HEK293 (cell line): ENCODE measurements around the gene UGT1A9.
"Not testable (repeated sequence)": the region's sequence is repeated elsewhere in the genome, so short reads cannot be mapped to it uniquely, and the experiment has no call there.

Source experiments
- PRDM1 ChIP-seq: fragments of 450-650 bp; formaldehyde crosslinking; IDR thresholded peaks from 2 replicates; pipeline ENCODE4; 2016; ENCODE audit warnings: missing biosample characterization, missing genetic modification characterization
- ZNF112 ChIP-seq: fragments of 450-650 bp; formaldehyde crosslinking; IDR thresholded peaks from 2 replicates; pipeline ENCODE4 v1.5.0; 2017; ENCODE audit warnings: missing biosample characterization, missing genetic modification characterization
- ZNF184 ChIP-seq: fragments of 450-650 bp; IDR thresholded peaks from 2 replicates; pipeline ENCODE4 v1.5.1; 2018; ENCODE audit warnings: missing biosample characterization, mild to moderate bottlenecking, missing genetic modification characterization
- ZNF629 ChIP-seq: fragments of 450-650 bp; formaldehyde crosslinking; IDR thresholded peaks from 2 replicates; pipeline ENCODE4 v1.5.1; 2017; ENCODE audit warnings: missing biosample characterization, missing genetic modification characterization
- ZNF76 ChIP-seq: fragments of 450-650 bp; formaldehyde crosslinking; IDR thresholded peaks from 2 replicates; pipeline ENCODE4; 2016; ENCODE audit warnings: low read depth, missing biosample characterization, missing genetic modification characterization, borderline replicate concordance
- ZSCAN30 ChIP-seq: fragments of 450-650 bp; IDR thresholded peaks from 2 replicates; pipeline ENCODE4 v1.5.1; 2018; ENCODE audit warnings: missing biosample characterization, mild to moderate bottlenecking, missing genetic modification characterization, moderate library complexity
- TF ChIP-seq, protein P1 (sequence below): fragments of 450-650 bp; formaldehyde crosslinking; IDR thresholded peaks from 2 replicates; pipeline ENCODE4 v1.5.1; 2016; ENCODE audit warnings: missing biosample characterization, missing genetic modification characterization
- TF ChIP-seq, protein P2 (sequence below): fragments of 450-650 bp; formaldehyde crosslinking; IDR thresholded peaks from 2 replicates; pipeline ENCODE4 v1.5.1; 2016; ENCODE audit warnings: missing biosample characterization, missing genetic modification characterization
- TF ChIP-seq, protein P3 (sequence below): fragments of 450-650 bp; formaldehyde crosslinking; IDR thresholded peaks from 2 replicates; pipeline ENCODE4; 2016; ENCODE audit warnings: missing biosample characterization, missing genetic modification characterization
- TF ChIP-seq, protein P4 (sequence below): fragments of 450-650 bp; formaldehyde crosslinking; IDR thresholded peaks from 2 replicates; pipeline ENCODE4 v1.5.1; 2016; ENCODE audit warnings: missing biosample characterization, missing genetic modification characterization

DNA sequence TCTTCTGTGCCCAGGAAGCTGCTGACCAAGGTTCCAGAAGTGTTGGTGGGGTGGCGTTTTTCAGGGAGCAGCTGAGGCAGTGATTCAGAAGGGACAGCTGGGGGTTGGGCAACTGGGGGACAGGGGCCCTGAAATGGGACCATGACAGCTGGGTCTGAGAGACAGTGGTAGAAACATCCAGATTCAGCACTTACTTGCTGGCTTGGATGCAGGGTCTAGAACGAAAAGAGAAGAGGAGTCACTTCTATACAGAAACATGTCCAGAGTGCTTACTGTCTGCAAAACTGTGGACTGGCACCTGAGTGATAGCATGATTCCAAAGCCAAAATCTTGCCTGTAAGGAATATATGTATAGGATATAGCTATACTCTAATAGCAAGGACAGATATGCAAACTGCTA lies 74.1 kb downstream of the UGT1A9 start:
- TF ChIP-seq, protein P1, sequence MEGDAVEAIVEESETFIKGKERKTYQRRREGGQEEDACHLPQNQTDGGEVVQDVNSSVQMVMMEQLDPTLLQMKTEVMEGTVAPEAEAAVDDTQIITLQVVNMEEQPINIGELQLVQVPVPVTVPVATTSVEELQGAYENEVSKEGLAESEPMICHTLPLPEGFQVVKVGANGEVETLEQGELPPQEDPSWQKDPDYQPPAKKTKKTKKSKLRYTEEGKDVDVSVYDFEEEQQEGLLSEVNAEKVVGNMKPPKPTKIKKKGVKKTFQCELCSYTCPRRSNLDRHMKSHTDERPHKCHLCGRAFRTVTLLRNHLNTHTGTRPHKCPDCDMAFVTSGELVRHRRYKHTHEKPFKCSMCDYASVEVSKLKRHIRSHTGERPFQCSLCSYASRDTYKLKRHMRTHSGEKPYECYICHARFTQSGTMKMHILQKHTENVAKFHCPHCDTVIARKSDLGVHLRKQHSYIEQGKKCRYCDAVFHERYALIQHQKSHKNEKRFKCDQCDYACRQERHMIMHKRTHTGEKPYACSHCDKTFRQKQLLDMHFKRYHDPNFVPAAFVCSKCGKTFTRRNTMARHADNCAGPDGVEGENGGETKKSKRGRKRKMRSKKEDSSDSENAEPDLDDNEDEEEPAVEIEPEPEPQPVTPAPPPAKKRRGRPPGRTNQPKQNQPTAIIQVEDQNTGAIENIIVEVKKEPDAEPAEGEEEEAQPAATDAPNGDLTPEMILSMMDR (tag by site-specific recombination): not testable (repeated sequence)
- not testable (repeated sequence) for TF ChIP-seq ZNF112, ZSCAN30, ZNF629, ZNF184, PRDM1, ZNF76 (tag by site-specific recombination)
- TF ChIP-seq, protein P2, sequence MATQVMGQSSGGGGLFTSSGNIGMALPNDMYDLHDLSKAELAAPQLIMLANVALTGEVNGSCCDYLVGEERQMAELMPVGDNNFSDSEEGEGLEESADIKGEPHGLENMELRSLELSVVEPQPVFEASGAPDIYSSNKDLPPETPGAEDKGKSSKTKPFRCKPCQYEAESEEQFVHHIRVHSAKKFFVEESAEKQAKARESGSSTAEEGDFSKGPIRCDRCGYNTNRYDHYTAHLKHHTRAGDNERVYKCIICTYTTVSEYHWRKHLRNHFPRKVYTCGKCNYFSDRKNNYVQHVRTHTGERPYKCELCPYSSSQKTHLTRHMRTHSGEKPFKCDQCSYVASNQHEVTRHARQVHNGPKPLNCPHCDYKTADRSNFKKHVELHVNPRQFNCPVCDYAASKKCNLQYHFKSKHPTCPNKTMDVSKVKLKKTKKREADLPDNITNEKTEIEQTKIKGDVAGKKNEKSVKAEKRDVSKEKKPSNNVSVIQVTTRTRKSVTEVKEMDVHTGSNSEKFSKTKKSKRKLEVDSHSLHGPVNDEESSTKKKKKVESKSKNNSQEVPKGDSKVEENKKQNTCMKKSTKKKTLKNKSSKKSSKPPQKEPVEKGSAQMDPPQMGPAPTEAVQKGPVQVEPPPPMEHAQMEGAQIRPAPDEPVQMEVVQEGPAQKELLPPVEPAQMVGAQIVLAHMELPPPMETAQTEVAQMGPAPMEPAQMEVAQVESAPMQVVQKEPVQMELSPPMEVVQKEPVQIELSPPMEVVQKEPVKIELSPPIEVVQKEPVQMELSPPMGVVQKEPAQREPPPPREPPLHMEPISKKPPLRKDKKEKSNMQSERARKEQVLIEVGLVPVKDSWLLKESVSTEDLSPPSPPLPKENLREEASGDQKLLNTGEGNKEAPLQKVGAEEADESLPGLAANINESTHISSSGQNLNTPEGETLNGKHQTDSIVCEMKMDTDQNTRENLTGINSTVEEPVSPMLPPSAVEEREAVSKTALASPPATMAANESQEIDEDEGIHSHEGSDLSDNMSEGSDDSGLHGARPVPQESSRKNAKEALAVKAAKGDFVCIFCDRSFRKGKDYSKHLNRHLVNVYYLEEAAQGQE (tag by site-specific recombination): not testable (repeated sequence)
- TF ChIP-seq, protein P3, sequence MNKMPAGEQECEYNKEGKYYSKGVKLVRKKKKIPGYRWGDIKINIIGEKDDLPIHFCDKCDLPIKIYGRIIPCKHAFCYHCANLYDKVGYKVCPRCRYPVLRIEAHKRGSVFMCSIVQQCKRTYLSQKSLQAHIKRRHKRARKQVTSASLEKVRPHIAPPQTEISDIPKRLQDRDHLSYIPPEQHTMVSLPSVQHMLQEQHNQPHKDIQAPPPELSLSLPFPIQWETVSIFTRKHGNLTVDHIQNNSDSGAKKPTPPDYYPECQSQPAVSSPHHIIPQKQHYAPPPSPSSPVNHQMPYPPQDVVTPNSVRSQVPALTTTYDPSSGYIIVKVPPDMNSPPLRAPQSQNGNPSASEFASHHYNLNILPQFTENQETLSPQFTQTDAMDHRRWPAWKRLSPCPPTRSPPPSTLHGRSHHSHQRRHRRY (tag by site-specific recombination): not testable (repeated sequence)
- TF ChIP-seq, protein P4, sequence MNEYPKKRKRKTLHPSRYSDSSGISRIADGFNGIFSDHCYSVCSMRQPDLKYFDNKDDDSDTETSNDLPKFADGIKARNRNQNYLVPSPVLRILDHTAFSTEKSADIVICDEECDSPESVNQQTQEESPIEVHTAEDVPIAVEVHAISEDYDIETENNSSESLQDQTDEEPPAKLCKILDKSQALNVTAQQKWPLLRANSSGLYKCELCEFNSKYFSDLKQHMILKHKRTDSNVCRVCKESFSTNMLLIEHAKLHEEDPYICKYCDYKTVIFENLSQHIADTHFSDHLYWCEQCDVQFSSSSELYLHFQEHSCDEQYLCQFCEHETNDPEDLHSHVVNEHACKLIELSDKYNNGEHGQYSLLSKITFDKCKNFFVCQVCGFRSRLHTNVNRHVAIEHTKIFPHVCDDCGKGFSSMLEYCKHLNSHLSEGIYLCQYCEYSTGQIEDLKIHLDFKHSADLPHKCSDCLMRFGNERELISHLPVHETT (tag by site-specific recombination): not testable (repeated sequence)
